ENCODE measurements around the gene KCNK1.

Gene KCNK1

DNA sequence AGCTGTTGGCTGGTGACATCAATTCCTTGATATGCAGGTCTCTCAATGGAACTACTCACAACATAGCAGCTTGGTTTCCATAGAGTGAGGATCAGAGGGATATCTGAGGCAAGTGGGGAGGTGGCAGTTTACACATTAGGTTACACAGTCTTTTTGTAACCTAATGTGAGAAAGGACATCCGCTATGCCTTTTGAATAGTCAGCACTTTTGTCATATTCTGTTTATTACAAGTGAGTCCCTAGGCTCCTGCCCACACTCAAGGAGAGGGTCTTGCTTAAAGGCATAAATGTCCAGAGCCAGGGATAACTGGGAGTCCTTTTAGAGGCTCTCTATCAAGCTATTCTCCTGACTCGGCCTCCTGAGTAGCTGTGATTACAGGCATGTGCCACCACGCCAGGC lies 104.2 kb downstream of the KCNK1 start:
- Histone ChIP-seq H3K36me3 (replicated peaks; ENCODE audit: insufficient read depth, low read length) (no peaks in the 10 kb centered on the region), H3K9ac (ENCODE audit: low read length) (no peak overlapping the region), H3K79me2 (ENCODE audit: low read length) (no peaks in the 10 kb centered on the region), H3K9me2 (replicated peaks; ENCODE audit: insufficient read depth, low read length) (no peaks in the 10 kb centered on the region), H3K4me3 (ENCODE audit: low read length) (no peak overlapping the region), H3K4me2 (ENCODE audit: low read depth, low read length) (no peak overlapping the region), H3F3A (ENCODE audit: insufficient read depth, low read length) (no peaks in the 10 kb centered on the region), H3K4me1 (ENCODE audit: low read length) (no peaks in the 10 kb centered on the region), H3K27me3 (replicated peaks; ENCODE audit: insufficient read depth, low read length) (no peaks in the 10 kb centered on the region), H4K20me1 (ENCODE audit: insufficient read depth, low read length) (no peaks in the 10 kb centered on the region), H2AFZ (ENCODE audit: low read length) (no peak overlapping the region), H3K27ac (ENCODE audit: low read length) (no peak overlapping the region), H3K9me3 (replicated peaks; ENCODE audit: insufficient read depth, low read length) (no peaks in the 10 kb centered on the region)
- TF ChIP-seq EZH2phosphoT487 (IDR thresholded peaks at IDR 0.05; ENCODE audit: low read length): no peak
- TF ChIP-seq, protein P1, sequence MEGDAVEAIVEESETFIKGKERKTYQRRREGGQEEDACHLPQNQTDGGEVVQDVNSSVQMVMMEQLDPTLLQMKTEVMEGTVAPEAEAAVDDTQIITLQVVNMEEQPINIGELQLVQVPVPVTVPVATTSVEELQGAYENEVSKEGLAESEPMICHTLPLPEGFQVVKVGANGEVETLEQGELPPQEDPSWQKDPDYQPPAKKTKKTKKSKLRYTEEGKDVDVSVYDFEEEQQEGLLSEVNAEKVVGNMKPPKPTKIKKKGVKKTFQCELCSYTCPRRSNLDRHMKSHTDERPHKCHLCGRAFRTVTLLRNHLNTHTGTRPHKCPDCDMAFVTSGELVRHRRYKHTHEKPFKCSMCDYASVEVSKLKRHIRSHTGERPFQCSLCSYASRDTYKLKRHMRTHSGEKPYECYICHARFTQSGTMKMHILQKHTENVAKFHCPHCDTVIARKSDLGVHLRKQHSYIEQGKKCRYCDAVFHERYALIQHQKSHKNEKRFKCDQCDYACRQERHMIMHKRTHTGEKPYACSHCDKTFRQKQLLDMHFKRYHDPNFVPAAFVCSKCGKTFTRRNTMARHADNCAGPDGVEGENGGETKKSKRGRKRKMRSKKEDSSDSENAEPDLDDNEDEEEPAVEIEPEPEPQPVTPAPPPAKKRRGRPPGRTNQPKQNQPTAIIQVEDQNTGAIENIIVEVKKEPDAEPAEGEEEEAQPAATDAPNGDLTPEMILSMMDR (IDR thresholded peaks at IDR 0.05; ENCODE audit: low read length): no peak
- TF ChIP-seq EZH2 (optimal IDR thresholded peaks at IDR 0.05; ENCODE audit: low read depth, low read length): no peak
- DNase-seq: no peak

- Histone ChIP-seq H3K4me3 (ENCODE audit: low read length) (no peak overlapping the region), H3K36me3 (replicated peaks; ENCODE audit: insufficient read depth, low read length) (no peaks in the 10 kb centered on the region), H3K9me3 (replicated peaks; ENCODE audit: insufficient read depth, low read length) (no peaks in the 10 kb centered on the region), H3K4me1 (ENCODE audit: low read length) (no peaks in the 10 kb centered on the region), H4K20me1 (ENCODE audit: insufficient read depth, low read length) (no peaks in the 10 kb centered on the region), H3K9me2 (replicated peaks; ENCODE audit: insufficient read depth, low read length) (no peaks in the 10 kb centered on the region), H3K9ac (ENCODE audit: low read length) (no peak overlapping the region), H3K27ac (ENCODE audit: low read length) (no peak overlapping the region), H3K4me2 (ENCODE audit: low read depth, low read length) (no peak overlapping the region), H3K27me3 (replicated peaks; ENCODE audit: insufficient read depth, low read length) (no peaks in the 10 kb centered on the region), H2AFZ (ENCODE audit: low read length) (no peak overlapping the region), H3F3A (ENCODE audit: insufficient read depth, low read length) (no peaks in the 10 kb centered on the region), H3K79me2 (ENCODE audit: low read length) (no peaks in the 10 kb centered on the region)
- no peak for DNase-seq
- TF ChIP-seq, protein P1 (IDR thresholded peaks at IDR 0.05; ENCODE audit: low read length): no peak
- no peak for TF ChIP-seq EZH2 (optimal IDR thresholded peaks at IDR 0.05; ENCODE audit: low read depth, low read length)
- no peak for TF ChIP-seq EZH2phosphoT487 (IDR thresholded peaks at IDR 0.05; ENCODE audit: low read length)
These were observed 105.9 kb downstream of the KCNK1 start for GRCh38 chr1:233719655-233720341.

GRCh38 chr1:233721004-233721595 lies 107.2 kb downstream of the KCNK1 start:
- no peaks in the 10 kb centered on the region for H3K36me3 ChIP-seq (replicated peaks; ENCODE audit: insufficient read depth, low read length)
- DNase-seq: no peak
- no peaks in the 10 kb centered on the region for H3F3A ChIP-seq (ENCODE audit: insufficient read depth, low read length)
- H3K4me2 ChIP-seq (ENCODE audit: low read depth, low read length): no peak overlapping the region
- TF ChIP-seq, protein P1 (IDR thresholded peaks at IDR 0.05; ENCODE audit: low read length): no peak
- TF ChIP-seq EZH2phosphoT487 (IDR thresholded peaks at IDR 0.05; ENCODE audit: low read length): no peak
- no peak for TF ChIP-seq EZH2 (optimal IDR thresholded peaks at IDR 0.05; ENCODE audit: low read depth, low read length)
- H3K4me3 ChIP-seq (ENCODE audit: low read length): no peak overlapping the region
- no peak overlapping the region for H2AFZ ChIP-seq (ENCODE audit: low read length)
- no peaks in the 10 kb centered on the region for H3K27me3 ChIP-seq (replicated peaks; ENCODE audit: insufficient read depth, low read length)
- H3K9ac ChIP-seq (ENCODE audit: low read length): no peak overlapping the region
- no peak overlapping the region for H3K27ac ChIP-seq (ENCODE audit: low read length)
- H3K4me1 ChIP-seq (ENCODE audit: low read length): no peaks in the 10 kb centered on the region
- no peaks in the 10 kb centered on the region for H3K9me3 ChIP-seq (replicated peaks; ENCODE audit: insufficient read depth, low read length)
- no peaks in the 10 kb centered on the region for H3K79me2 ChIP-seq (ENCODE audit: low read length)
- no peaks in the 10 kb centered on the region for H3K9me2 ChIP-seq (replicated peaks; ENCODE audit: insufficient read depth, low read length)
- H4K20me1 ChIP-seq (ENCODE audit: insufficient read depth, low read length): no peaks in the 10 kb centered on the region

Measured in MM.1S (cell line).